H9 (cell line): ENCODE measurements around the gene SP3. TPM values are rescaled to one million over a fixed set of nuclear protein-coding genes. Genes with fewer than 3 reads are reported as not detected.

ENCODE experiments used
- DNase-seq: peaks from one replicate; pipeline ENCODE4 v3.0.0-alpha.2; 2017
- H2AFZ ChIP-seq: one replicate; pipeline ENCODE4 v1.6.1; 2013; ENCODE audit warnings: mild to moderate bottlenecking, low read length, control low read depth, moderate library complexity
- H2AK5ac ChIP-seq: 2 replicates; pipeline ENCODE4 v1.6.1; 2013; ENCODE audit warnings: low read length, control low read depth, mixed read lengths; ENCODE audit not compliant: insufficient read length
- H2BK120ac ChIP-seq: one replicate; pipeline ENCODE4 v1.6.1; 2013; ENCODE audit warnings: low read depth, mild to moderate bottlenecking, low read length, control low read depth, inconsistent platforms; ENCODE audit not compliant: poor library complexity, severe bottlenecking
- H2BK12ac ChIP-seq: 2 replicates; pipeline ENCODE4 v1.6.1; 2013; ENCODE audit warnings: low read length, control low read depth, mixed read lengths, low read depth; ENCODE audit not compliant: insufficient read length
- H2BK15ac ChIP-seq: 2 replicates; pipeline ENCODE4 v1.6.1; 2013; ENCODE audit warnings: low read depth, low read length, control low read depth
- H2BK20ac ChIP-seq: one replicate; pipeline ENCODE4 v1.6.1; 2013; ENCODE audit warnings: low read depth, mild to moderate bottlenecking, low read length, control low read depth, inconsistent platforms; ENCODE audit not compliant: poor library complexity, severe bottlenecking
- H2BK5ac ChIP-seq: 2 replicates; pipeline ENCODE4 v1.6.1; 2013; ENCODE audit warnings: low read length, control low read depth, mixed read lengths; ENCODE audit not compliant: insufficient read length
- H3K14ac ChIP-seq: 2 replicates; pipeline ENCODE4 v1.6.1; 2013; ENCODE audit warnings: low read length, control low read depth; ENCODE audit not compliant: insufficient read depth
- H3K18ac ChIP-seq: 2 replicates; pipeline ENCODE4 v1.6.1; 2013; ENCODE audit warnings: low read depth, mild to moderate bottlenecking, mixed read lengths, low read length, control low read depth; ENCODE audit not compliant: insufficient read length
- H3K23ac ChIP-seq: 2 replicates; pipeline ENCODE4 v1.6.1; 2013; ENCODE audit warnings: low read length, control low read depth, mixed read lengths, low read depth; ENCODE audit not compliant: insufficient read length
- H3K23me2 ChIP-seq: 2 replicates; pipeline ENCODE4 v1.6.1; 2013; ENCODE audit warnings: low read depth, mild to moderate bottlenecking, mixed read lengths, low read length, control low read depth; ENCODE audit not compliant: insufficient read length, poor library complexity, severe bottlenecking
- H3K27ac ChIP-seq: 2 replicates; pipeline ENCODE4 v1.5.1; 2013; ENCODE audit warnings: low read length, control low read depth, mixed read lengths, low read depth; ENCODE audit not compliant: insufficient read length
- H3K27me3 ChIP-seq: 2 replicates; pipeline ENCODE4 v1.6.1; 2013; ENCODE audit warnings: low read length, control low read depth, inconsistent platforms; ENCODE audit not compliant: insufficient read depth
- H3K4ac ChIP-seq: 2 replicates; pipeline ENCODE4 v1.6.1; 2013; ENCODE audit warnings: low read depth, mild to moderate bottlenecking, control low read depth, inconsistent platforms, low read length, moderate library complexity
- H3K4me1 ChIP-seq: 2 replicates; pipeline ENCODE4 v1.6.1; 2013; ENCODE audit warnings: low read length, control low read depth, inconsistent platforms; ENCODE audit not compliant: insufficient read depth
- H3K4me2 ChIP-seq: 2 replicates; pipeline ENCODE4 v1.6.1; 2013; ENCODE audit warnings: low read length, control low read depth, mixed read lengths; ENCODE audit not compliant: insufficient read length, insufficient read depth
- H3K56ac ChIP-seq: 2 replicates; pipeline ENCODE4 v1.6.1; 2013; ENCODE audit warnings: low read depth, mild to moderate bottlenecking, mixed read lengths, low read length, control low read depth; ENCODE audit not compliant: insufficient read length
- H3K79me1 ChIP-seq: 2 replicates; pipeline ENCODE4 v1.6.1; 2013; ENCODE audit warnings: low read depth, mild to moderate bottlenecking, moderate library complexity, low read length, control low read depth, inconsistent platforms; ENCODE audit not compliant: insufficient read depth, poor library complexity, severe bottlenecking
- H3K79me2 ChIP-seq: 2 replicates; pipeline ENCODE4 v1.6.1; 2013; ENCODE audit warnings: low read length, control low read depth, inconsistent platforms; ENCODE audit not compliant: insufficient read depth
- H3K9ac ChIP-seq: 2 replicates; pipeline ENCODE4 v1.6.1; 2013; ENCODE audit warnings: low read length, control low read depth, mixed read lengths; ENCODE audit not compliant: insufficient read length; ENCODE audit errors: extremely low read depth
- H3K9me3 ChIP-seq: one replicate; pipeline ENCODE4 v1.6.1; 2013; ENCODE audit warnings: low read depth, low read length, inconsistent platforms; ENCODE audit not compliant: control insufficient read depth
- H3T11ph ChIP-seq: one replicate; pipeline ENCODE4 v1.6.1; 2013; ENCODE audit warnings: mild to moderate bottlenecking, low read length, control low read depth, inconsistent platforms
- H4K20me1 ChIP-seq: one replicate; pipeline ENCODE4 v1.6.1; 2013; ENCODE audit not compliant: control insufficient read depth, insufficient read length, insufficient read depth
- H4K5ac ChIP-seq: 2 replicates; pipeline ENCODE4 v1.6.1; 2013; ENCODE audit warnings: low read depth, mild to moderate bottlenecking, mixed read lengths, low read length, control low read depth; ENCODE audit not compliant: insufficient read length
- H4K8ac ChIP-seq: replicated peaks from 2 replicates; pipeline ENCODE4 v1.6.1; 2013; ENCODE audit warnings: low read length, control low read depth, mixed read lengths, low read depth; ENCODE audit not compliant: insufficient read length
- H4K91ac ChIP-seq: 2 replicates; pipeline ENCODE4 v1.6.1; 2013; ENCODE audit warnings: low read depth, mild to moderate bottlenecking, moderate library complexity, mixed read lengths, low read length, control low read depth; ENCODE audit not compliant: insufficient read length
- H3K27ac Mint-ChIP-seq, 3 experiments: 2 replicates in 2 of 3; 3 replicates in 1 of 3; pipeline ENCODE4 v1.8.0; 2020 to 2021; ENCODE audit warnings: mixed read lengths in 3 of 3, mild to moderate bottlenecking in 1 of 3, moderate library complexity in 1 of 3
- H3K27me3 Mint-ChIP-seq: 2 replicates; pipeline ENCODE4 v1.8.0; 2021; ENCODE audit warnings: low read depth, mild to moderate bottlenecking, moderate library complexity, mixed read lengths
- H3K36me3 Mint-ChIP-seq, 3 experiments: 2 replicates in 2 of 3; 3 replicates in 1 of 3; pipeline ENCODE4 v1.8.0; 2020 to 2021; ENCODE audit warnings: low read depth in 3 of 3, mixed read lengths in 3 of 3; ENCODE audit not compliant: insufficient read depth in 1 of 3
- H3K4me1 Mint-ChIP-seq, 2 experiments: 2 replicates each; pipeline ENCODE4 v1.8.0; 2020; ENCODE audit warnings: mixed read lengths in 2 of 2
- H3K4me3 Mint-ChIP-seq, 2 experiments: 2 replicates in 1 of 2; 3 replicates in 1 of 2; pipeline ENCODE4 v1.8.0; 2020 to 2021; ENCODE audit warnings: mild to moderate bottlenecking in 2 of 2, mixed read lengths in 2 of 2, moderate library complexity in 1 of 2
- H3K9me3 Mint-ChIP-seq, 2 experiments: 2 replicates in 1 of 2; 3 replicates in 1 of 2; pipeline ENCODE4 v1.8.0; 2020; ENCODE audit warnings: mild to moderate bottlenecking in 2 of 2, mixed read lengths in 2 of 2, moderate library complexity in 1 of 2
- WGBS: extraction: QIAGEN DNeasy Blood & Tissue Kit; methylation state at CpG from one replicate; pipeline ENCODE4 v1.1.7; 2013; ENCODE audit warnings: missing lambda C conversion rate, low lambda C conversion rate, mixed read lengths; ENCODE audit not compliant: insufficient read length; ENCODE audit errors: extremely low coverage; 5-methylcytosine and 5-hydroxymethylcytosine counted together
- total RNA-seq: library from RNA; stranded (reverse); gene quantifications from 2 replicates; pipeline ENCODE4 v1.2.1, GENCODE V29; 2021
- TF ChIP-seq, protein P1 (sequence below): fragments of 200-600 bp; sonication (generic); conservative IDR thresholded peaks from 3 replicates; pipeline ENCODE4 v1.8.0; 2021; ENCODE audit warnings: antibody characterized with exemption, mild to moderate bottlenecking

Gene SP3
- total RNA-seq, 1 experiment from 2014 or later = 86.3 TPM

DNA sequence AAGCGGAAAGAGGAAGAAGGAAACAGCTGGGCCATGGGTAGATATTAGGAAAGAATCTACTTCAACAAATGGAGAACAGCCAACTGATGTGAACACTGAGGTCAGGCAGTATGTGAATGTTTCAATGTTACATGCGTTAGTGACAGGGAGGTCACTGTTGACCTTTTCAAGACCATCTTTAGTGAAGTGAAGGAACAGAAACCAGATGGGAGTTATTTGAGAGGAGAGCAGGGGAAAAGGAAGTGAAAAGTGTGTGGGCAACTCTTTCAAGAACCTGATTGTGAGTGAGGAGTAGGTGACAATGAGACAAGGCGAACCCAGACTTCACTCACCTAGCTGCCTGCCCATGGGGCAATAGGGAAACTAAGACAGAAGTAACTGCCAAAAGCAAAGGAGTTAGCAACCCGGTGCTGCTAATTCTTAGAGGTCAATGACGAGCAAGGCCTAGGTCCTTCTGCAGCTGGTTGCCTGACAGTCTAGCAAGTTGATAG is 67.0 kb downstream of the SP3 start:
- WGBS = no CpG with 5 or more reads among the region's 5 CpGs
- no peak overlapping the region for H4K8ac ChIP-seq
- H3K56ac ChIP-seq = no peak overlapping the region
- no peaks in the 10 kb centered on the region for H3K4me1 ChIP-seq
- Mint-ChIP-seq H3K36me3 (no peaks in the 10 kb centered on the region), H3K4me1 (no peaks in the 10 kb centered on the region), H3K4me3 (no peak overlapping the region), H3K27ac (no peak overlapping the region; a peak in 1 of 7 replicates), H3K27me3 (no peaks in the 10 kb centered on the region), H3K9me3 (no peaks in the 10 kb centered on the region)
- H2BK5ac ChIP-seq = no peak overlapping the region
- no peaks in the 10 kb centered on the region for H3K9me3 ChIP-seq
- H2BK12ac ChIP-seq = no peak overlapping the region
- H2AK5ac ChIP-seq = no peak overlapping the region
- no peak overlapping the region for H3K23ac ChIP-seq
- H3K27me3 ChIP-seq = no peaks in the 10 kb centered on the region
- H2AFZ ChIP-seq = no peak overlapping the region
- H4K5ac ChIP-seq = no peak overlapping the region
- H3K18ac ChIP-seq = no peak overlapping the region
- H3K79me2 ChIP-seq = no peaks in the 10 kb centered on the region
- H3K27ac ChIP-seq = no peak overlapping the region
- no peak overlapping the region for H3K9ac ChIP-seq
- H3T11ph ChIP-seq = no peak overlapping the region
- TF ChIP-seq, protein P1, sequence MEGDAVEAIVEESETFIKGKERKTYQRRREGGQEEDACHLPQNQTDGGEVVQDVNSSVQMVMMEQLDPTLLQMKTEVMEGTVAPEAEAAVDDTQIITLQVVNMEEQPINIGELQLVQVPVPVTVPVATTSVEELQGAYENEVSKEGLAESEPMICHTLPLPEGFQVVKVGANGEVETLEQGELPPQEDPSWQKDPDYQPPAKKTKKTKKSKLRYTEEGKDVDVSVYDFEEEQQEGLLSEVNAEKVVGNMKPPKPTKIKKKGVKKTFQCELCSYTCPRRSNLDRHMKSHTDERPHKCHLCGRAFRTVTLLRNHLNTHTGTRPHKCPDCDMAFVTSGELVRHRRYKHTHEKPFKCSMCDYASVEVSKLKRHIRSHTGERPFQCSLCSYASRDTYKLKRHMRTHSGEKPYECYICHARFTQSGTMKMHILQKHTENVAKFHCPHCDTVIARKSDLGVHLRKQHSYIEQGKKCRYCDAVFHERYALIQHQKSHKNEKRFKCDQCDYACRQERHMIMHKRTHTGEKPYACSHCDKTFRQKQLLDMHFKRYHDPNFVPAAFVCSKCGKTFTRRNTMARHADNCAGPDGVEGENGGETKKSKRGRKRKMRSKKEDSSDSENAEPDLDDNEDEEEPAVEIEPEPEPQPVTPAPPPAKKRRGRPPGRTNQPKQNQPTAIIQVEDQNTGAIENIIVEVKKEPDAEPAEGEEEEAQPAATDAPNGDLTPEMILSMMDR = no peak
- H2BK120ac ChIP-seq = no peak overlapping the region
- no peak overlapping the region for H4K91ac ChIP-seq
- no peaks in the 10 kb centered on the region for H4K20me1 ChIP-seq
- DNase-seq = no peak
- no peak overlapping the region for H3K4ac ChIP-seq
- no peak overlapping the region for H3K14ac ChIP-seq
- no peaks in the 10 kb centered on the region for H3K23me2 ChIP-seq
- H3K79me1 ChIP-seq = no peaks in the 10 kb centered on the region
- H3K4me2 ChIP-seq = no peak overlapping the region
- H2BK15ac ChIP-seq = no peak overlapping the region
- no peak overlapping the region for H2BK20ac ChIP-seq
